Epidermal melanocyte (primary cell): ENCODE data around the gene CANT1.
"Not testable (repeated sequence)": the region's sequence is repeated elsewhere in the genome, so short reads cannot be mapped to it uniquely, and the experiment has no call there.

Experiments used
- DNase-seq: peaks from one replicate; pipeline ENCODE4 v3.0.0; 2011; ENCODE audit warnings: low spot score; ENCODE audit not compliant: insufficient read length

CANT1 gene

DNA sequence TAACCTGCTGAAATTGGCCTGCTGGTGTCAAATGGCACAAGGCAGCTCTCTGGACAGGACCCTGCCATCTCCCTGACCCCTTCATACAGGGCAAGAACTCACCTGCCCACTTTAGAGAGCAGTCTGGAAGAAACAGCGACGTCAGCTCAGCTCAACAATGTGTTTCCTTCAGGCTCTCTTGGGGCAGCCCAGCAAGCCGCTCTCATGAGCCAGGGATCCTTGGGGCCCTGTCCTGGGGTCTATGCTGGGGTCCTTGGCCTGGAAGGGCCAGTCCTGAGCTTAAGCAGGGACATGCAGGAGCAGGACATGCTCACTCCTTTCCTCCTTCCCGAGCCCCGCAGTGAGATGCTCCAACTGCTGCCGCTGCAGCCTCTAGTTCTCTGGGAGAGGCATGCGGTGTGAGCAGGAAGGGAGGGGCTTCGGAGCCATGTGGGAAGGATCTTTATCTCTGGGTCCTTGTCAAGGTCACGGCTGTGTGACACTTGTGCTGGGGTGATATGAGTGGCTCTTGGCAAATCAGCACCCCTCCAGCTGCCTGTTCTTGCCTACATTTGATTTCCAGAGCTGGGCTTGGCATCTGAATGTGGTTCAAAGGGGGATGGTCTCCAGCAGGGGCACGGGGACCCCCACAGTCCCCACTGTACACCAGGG is 17.8 kb upstream of the CANT1 start:
- no peak for DNase-seq

DNA sequence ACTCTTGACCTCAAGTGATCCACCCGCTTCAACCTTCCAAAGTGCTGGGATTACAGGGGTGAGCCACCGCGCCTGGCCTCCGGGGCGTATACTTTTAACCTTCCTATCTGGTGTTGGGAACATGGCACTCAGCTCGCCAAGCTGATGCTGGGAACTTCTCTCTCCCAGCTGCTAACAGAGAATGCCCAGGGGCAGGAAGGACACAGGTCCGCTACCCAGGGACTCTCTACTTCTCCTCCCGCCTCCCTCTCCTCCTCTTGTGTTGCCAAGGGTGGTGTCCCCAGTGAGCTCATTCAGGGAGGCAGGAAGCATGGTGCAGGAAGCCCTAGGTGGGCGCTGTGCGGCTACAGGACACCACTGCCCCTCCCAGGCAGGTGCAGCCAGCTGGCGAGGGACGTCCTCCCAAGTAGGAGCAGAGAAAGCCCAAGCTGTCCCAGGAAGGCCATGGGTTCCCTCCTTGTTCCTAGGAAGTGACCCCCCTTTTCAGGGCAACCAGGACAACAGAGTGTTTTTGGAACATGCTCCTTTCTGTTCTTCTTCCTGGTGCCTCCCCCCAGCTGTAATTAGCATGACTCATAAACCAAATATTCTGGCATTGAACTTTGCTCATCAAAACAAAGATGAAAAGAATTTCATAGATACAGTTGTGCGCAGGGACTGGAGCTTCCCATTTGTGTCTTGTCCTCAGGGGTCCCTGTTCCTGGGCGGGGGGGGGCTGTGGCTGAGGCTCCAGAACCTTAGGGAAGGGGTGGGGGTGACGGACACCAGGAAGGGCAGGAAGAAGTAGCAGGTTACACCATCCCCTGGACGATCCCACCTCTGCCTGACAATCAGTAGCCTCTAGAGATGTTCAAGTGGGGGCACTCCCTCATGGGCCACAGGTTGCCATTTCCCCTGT is 17.1 kb upstream of the CANT1 start:
- no peak for DNase-seq

- DNase-seq: peak; percentile 43
These were observed 15.6 kb upstream of the CANT1 start for GRCh38 chr17:79024901-79025737.

DNA sequence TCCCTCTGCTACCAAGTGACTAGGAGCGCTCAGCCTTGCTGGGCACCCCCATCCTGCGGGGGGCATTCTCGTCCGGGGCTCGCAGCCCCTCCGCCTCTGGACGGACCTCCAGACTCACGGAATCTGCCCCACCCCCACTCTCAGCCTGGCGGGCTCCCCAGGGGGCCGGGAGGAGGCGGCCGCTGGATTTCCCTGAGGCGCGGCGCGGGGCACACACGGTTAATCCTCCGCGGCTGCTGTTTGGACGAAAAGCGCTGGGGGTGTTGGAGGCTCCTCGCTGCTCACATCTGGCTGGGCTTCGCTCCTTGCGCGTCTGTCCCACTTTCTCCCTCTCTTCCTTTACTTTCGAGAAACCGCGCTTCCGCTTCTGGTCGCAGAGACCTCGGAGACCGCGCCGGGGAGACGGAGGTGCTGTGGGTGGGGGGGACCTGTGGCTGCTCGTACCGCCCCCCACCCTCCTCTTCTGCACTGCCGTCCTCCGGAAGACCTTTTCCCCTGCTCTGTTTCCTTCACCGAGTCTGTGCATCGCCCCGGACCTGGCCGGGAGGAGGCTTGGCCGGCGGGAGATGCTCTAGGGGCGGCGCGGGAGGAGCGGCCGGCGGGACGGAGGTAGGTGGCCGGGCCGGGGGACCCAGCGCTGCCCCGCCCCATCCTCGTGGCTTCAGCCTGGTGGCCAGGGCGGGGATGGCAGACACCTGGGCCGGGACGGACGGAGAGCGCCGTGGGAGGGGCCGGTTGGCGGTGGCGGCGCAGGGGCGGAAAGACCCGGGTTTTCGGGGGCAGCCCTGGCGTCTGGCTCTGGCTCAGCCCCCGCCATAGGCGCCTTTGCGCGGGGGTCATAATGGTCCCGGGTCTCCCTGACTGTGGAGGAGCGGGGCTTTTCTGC is 14.6 kb upstream of the CANT1 start, which contains the start of gene C1QTNF1:
Gene C1QTNF1, plus strand, starts transcription at position 284 of the 886 bp plus-strand sequence. CDS start 19,800 bp downstream, outside the sequence.
- DNase-seq: no peak

- DNase-seq: no peak
These were observed 13.7 kb upstream of the CANT1 start for GRCh38 chr17:79023180-79023705.

DNA sequence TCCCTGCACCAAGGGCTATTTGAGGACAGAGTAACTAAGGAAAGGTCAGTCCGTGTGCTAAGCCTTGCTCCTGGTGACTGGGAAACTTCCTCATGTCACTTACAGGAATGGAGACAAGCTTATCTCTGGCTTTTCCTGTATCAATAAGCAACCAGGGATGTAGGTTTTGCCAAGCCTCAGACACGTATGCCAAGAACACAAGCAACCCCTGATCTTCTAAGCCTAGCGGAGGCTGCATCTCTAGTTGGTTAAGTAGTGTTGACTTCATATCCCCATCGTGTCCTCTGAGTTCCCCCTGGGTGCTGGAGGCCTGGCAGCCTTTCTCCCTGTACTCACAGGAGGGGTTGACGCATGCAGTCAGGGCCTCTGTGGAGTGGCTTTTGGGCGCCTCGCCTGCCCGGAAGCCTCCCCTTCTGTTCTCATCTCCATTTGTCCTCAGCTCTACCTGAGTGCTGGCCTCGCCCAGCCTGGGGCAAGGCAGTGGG is 13.0 kb upstream of the CANT1 start:
- DNase-seq: no peak

DNA sequence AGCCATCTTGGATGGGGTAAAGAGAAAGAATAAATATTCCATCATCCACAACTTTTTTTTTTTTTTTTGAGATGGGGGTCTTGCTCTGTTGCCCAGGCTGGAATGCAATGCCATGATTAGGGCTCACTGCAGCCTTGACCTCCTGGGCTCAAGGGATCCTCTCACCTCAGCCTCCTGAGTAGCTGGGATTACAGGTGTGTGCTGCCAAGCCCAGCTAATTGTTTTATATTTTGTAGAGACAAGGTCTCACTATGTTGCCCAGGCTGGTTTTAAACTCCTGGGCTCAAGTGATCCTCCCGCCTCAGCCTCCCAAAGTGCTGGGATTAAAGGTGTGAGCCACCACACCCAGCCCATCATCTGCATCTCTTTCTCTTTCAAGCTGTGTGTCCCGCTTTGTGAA is 12.4 kb upstream of the CANT1 start:
- DNase-seq: not testable (repeated sequence)

DNA sequence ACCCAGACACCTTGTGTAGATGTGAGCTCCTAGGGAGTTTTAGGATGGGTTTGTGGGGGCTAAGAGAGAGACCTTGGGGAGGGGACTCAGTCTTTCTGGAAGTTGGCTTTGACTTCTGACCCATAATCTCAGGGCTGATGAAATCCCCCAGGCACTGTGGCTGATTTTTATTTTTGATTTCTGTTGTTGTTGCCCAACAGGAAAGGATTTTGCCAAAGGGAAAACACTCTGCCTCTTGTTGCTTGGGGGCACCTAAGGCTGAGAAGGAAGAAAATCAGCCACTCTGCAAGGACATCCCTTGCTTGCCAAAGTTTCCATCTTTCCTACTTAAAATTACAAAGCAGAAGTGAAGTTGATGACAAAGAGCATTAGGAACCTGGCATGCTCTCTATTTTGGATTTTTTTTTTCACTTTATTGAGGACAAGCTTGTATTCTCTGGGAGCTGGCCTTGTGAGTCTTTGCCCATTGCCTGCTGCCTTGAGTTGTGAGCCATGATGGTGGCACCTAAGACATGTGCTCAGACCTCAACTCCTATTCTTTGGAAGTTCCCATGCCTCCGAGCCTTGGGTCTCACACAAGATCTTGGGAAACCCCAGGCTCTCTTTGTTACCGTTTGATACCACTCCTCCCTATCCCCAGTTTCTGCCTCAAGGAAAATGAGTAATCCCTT is 11.2 kb upstream of the CANT1 start:
- peak; percentile 15 for DNase-seq

DNA sequence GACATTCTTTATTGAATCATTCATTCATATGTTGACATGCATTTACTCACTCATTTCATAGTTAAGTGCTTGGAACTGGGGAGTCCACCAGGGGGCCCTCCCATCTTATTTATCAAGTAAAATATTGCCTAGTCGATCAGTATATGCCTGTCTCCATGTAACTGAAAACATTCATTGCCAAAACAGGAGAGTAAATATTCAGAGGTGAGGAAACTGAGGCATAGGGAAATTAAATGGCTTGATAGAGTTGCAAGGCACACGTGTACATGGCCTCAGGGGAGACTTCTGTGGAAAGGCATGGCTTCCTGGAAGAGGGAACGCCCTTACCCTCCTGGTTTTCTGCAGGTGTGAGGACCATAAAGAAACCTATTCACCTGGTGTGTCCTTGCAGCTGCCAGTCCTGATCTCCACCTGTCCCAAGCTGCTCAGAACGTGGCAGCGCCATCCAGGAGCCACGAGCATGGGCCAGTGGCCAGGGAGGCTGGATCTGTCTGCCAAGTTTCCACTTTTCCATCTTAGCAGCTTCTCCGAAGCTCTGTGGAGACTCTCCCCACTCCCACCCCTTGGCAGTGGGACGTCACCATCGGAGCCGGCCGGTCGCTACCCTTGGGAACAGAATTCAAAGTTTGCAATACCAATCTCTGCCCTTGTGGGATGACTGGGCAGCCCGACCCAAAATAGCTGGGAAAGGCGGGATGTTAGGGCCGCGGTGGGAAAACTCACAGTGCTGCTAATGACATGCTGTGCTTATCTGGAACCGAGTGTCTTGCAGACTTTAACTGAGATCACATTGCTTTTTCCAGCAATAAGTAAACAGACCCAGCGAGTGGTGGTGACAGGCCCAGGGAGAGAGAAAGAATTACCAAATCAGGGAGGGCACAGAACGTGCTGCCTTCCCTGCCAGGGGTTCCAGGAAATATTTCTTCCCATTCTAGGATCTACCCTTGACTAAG is 10.3 kb upstream of the CANT1 start:
- peak; percentile 50 for DNase-seq

DNA sequence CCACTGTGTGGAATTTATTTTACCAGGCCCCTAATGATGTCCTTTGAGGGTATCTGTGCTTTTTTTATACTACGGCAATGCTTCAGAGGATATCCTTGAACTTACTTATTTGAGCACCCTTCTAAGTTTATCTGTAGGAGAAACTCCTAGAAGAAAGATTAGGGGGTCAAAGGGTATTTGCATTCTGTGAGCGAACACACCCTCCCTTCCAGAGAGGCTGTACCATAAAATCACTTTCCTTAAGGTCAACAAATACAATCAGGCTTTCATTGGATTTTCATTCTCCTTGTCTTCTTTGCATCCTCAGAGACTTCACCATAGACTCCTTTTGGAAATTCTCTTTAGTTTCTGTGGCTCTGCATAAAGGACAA is 9.7 kb upstream of the CANT1 start:
- no peak for DNase-seq

- DNase-seq: no peak
These were observed 8.8 kb upstream of the CANT1 start for GRCh38 chr17:79018370-79018695.

- DNase-seq: no peak
These were observed 8.2 kb upstream of the CANT1 start for GRCh38 chr17:79017546-79018369.

- no peak for DNase-seq
These were observed 4.7 kb upstream of the CANT1 start for GRCh38 chr17:79014158-79014758.

DNA sequence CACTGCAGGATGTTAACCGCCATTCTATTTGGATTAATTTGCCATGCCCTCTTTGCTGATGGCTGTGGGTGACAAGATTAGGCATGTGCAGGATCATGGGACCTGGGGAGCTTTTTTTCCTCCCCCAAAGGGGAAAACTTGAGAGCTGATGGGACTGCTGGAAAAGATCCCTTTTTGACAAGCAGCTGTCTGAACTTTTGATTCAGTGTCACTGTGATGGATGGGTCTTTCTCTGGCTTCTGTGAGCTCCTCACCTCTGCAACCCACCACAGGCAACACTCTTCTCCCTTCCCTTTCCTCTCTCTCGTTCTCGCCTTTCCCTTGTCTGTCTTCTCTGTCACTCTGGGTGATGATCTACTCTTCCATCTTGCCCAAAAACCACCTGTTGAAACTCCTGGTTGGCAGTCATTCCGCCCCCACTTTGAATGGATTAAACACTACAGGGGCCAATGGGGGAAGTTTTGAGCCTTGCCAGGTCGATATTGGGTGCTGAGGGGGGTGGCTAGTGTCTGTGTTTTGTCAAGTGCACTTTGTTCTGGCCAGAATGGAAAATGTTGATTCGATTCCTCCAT is 3.1 kb upstream of the CANT1 start:
- no peak for DNase-seq

- no peak for DNase-seq
These were observed 2.0 kb upstream of the CANT1 start for GRCh38 chr17:79011451-79012147.

GRCh38 chr17:79010304-79010646 is 711 bp upstream of the CANT1 start:
- DNase-seq: no peak
